H1 (cell line): ENCODE measurements around the gene ENTREP3. TPM values are rescaled to one million over a fixed set of nuclear protein-coding genes. Genes with fewer than 3 reads are reported as not detected.
A peak's percentile ranks its signal among the peaks of the same experiment; 100 is the strongest.

Experiments used
- CTCF ChIA-PET: fragments of 300-600 bp; sonication (Branson Sonifier 250); formaldehyde crosslinking; loops from one replicate; lab custom pipeline; 2021; ENCODE audit not compliant: partially characterized antibody; lab: Charles Lee
- POLR2A ChIA-PET: fragments of 300-600 bp; sonication (Branson Sonifier 250); formaldehyde crosslinking; loops from one replicate; lab custom pipeline; 2021; ENCODE audit warnings: inconsistent platforms; ENCODE audit not compliant: partially characterized antibody; lab: Charles Lee
- DNase-seq, 2 experiments: peaks; one replicate each; pipeline versions ENCODE4 v3.0.0 to v3.0.0-alpha.2; 2010 to 2022; ENCODE audit warnings: low spot score in 2 of 2, low read depth in 1 of 2, mixed read lengths in 1 of 2
- FAIRE-seq: peaks from 2 replicates; lab custom pipeline; 2011; peaks lifted over from hg19 to GRCh38; lab: Jason Lieb, UNC
- H2AFZ ChIP-seq: 2 replicates; pipeline ENCODE4 v1.8.1; 2012; ENCODE audit warnings: low read length, inconsistent platforms
- H2AK5ac ChIP-seq: 2 replicates; pipeline ENCODE4 v1.6.1; 2013; ENCODE audit warnings: low read depth, low read length
- H2BK120ac ChIP-seq: replicated peaks from 2 replicates; pipeline ENCODE3; 2013; ENCODE audit warnings: low read depth, low read length, inconsistent platforms
- H2BK12ac ChIP-seq: 2 replicates; pipeline ENCODE4 v1.6.1; 2013; ENCODE audit warnings: low read depth, low read length
- H2BK15ac ChIP-seq: 2 replicates; pipeline ENCODE4 v1.6.1; 2013; ENCODE audit warnings: low read length
- H2BK20ac ChIP-seq: 2 replicates; pipeline ENCODE4 v1.6.1; 2013; ENCODE audit warnings: low read length
- H2BK5ac ChIP-seq: 2 replicates; pipeline ENCODE4 v1.6.1; 2013; ENCODE audit warnings: low read depth, low read length
- H3K14ac ChIP-seq: 2 replicates; pipeline ENCODE4 v1.6.1; 2013; ENCODE audit warnings: inconsistent platforms; ENCODE audit not compliant: insufficient read length
- H3K18ac ChIP-seq: 2 replicates; pipeline ENCODE4 v1.6.1; 2013; ENCODE audit warnings: low read length; ENCODE audit errors: extremely low read depth
- H3K23ac ChIP-seq: 2 replicates; pipeline ENCODE4 v1.6.1; 2013; ENCODE audit warnings: inconsistent platforms; ENCODE audit not compliant: insufficient read length
- H3K23me2 ChIP-seq: 2 replicates; pipeline ENCODE4 v1.6.1; 2013; ENCODE audit warnings: low read depth, low read length
- H3K27ac ChIP-seq: 2 replicates; pipeline ENCODE4 v1.6.1; 2011; ENCODE audit warnings: low read depth, low read length, inconsistent platforms
- H3K27me3 ChIP-seq, 4 experiments: replicated peaks in 1 of 4; 1 replicate in 1 of 4; 2 replicates in 3 of 4; pipeline versions ENCODE4 v1.6.1 to v1.8.1; 2011 to 2013; ENCODE audit warnings: low read length in 3 of 4, mild to moderate bottlenecking in 3 of 4, inconsistent platforms in 2 of 4, mixed read lengths in 2 of 4, moderate library complexity in 1 of 4; ENCODE audit not compliant: control insufficient read depth in 3 of 4, insufficient read depth in 3 of 4; ENCODE audit errors: extremely low read depth in 1 of 4
- H3K36me3 ChIP-seq, 4 experiments: 2 replicates each; pipeline versions ENCODE4 v1.6.1 to v1.8.1; 2011 to 2013; ENCODE audit warnings: mild to moderate bottlenecking in 4 of 4, low read length in 3 of 4, moderate library complexity in 2 of 4, control low read depth in 1 of 4, inconsistent platforms in 1 of 4; ENCODE audit not compliant: insufficient read depth in 4 of 4, control insufficient read depth in 2 of 4
- H3K4ac ChIP-seq: replicated peaks from 2 replicates; pipeline ENCODE3; 2013; ENCODE audit warnings: low read length, low read depth, mixed read lengths, inconsistent platforms; ENCODE audit not compliant: insufficient read length
- H3K4me1 ChIP-seq, 4 experiments: replicated peaks in 1 of 4; 1 replicate in 1 of 4; 2 replicates in 3 of 4; pipeline versions ENCODE4 v1.6.1 to v1.8.1; 2011 to 2013; ENCODE audit warnings: low read length in 3 of 4, inconsistent platforms in 2 of 4, mixed read lengths in 1 of 4; ENCODE audit not compliant: insufficient read depth in 4 of 4, control insufficient read depth in 3 of 4
- H3K4me2 ChIP-seq, 2 experiments: 2 replicates each; pipeline versions ENCODE4 v1.6.1 to v1.8.1; 2011 to 2013; ENCODE audit warnings: low read depth in 2 of 2, low read length in 2 of 2, control low read depth in 1 of 2, inconsistent platforms in 1 of 2, mild to moderate bottlenecking in 1 of 2; ENCODE audit not compliant: insufficient read depth in 1 of 2
- H3K4me3 ChIP-seq, 4 experiments: fragments of 200-600, 300-600 bp in 1 of 4; sonication (generic), shearing (Covaris generic), sonication (Bioruptor Twin) in 1 of 4; 2 replicates each; pipeline versions ENCODE4 v1.5.1 to v1.8.1; 2011 to 2016; ENCODE audit warnings: low read length in 4 of 4, low read depth in 3 of 4, control low read depth in 2 of 4, inconsistent platforms in 2 of 4, mild to moderate bottlenecking in 2 of 4, mixed read lengths in 1 of 4, moderate library complexity in 1 of 4; ENCODE audit not compliant: insufficient read depth in 2 of 4; ENCODE audit errors: extremely low read depth in 1 of 4
- H3K56ac ChIP-seq: replicated peaks from 2 replicates; pipeline ENCODE3; 2013; ENCODE audit warnings: low read depth, mild to moderate bottlenecking, mixed read lengths, low read length, inconsistent platforms; ENCODE audit not compliant: insufficient read length
- H3K79me1 ChIP-seq: 2 replicates; pipeline ENCODE4 v1.6.1; 2013; ENCODE audit warnings: low read depth, low read length, control low read depth
- H3K79me2 ChIP-seq, 2 experiments: 2 replicates each; pipeline versions ENCODE4 v1.6.1 to v1.8.1; 2012 to 2013; ENCODE audit warnings: low read length in 2 of 2, mild to moderate bottlenecking in 2 of 2, inconsistent platforms in 1 of 2; ENCODE audit not compliant: insufficient read depth in 2 of 2, control insufficient read depth in 1 of 2
- H3K9ac ChIP-seq, 4 experiments: replicated peaks in 1 of 4; 1 replicate in 1 of 4; 2 replicates in 3 of 4; pipeline versions ENCODE4 v1.6.1 to v1.8.1; 2011 to 2013; ENCODE audit warnings: low read depth in 3 of 4, low read length in 3 of 4, control low read depth in 2 of 4, mild to moderate bottlenecking in 2 of 4, moderate library complexity in 2 of 4, inconsistent platforms in 1 of 4; ENCODE audit errors: extremely low read depth in 1 of 4
- H3K9me3 ChIP-seq, 2 experiments: 2 replicates each; pipeline versions ENCODE4 v1.6.1 to v1.8.1; 2012 to 2013; ENCODE audit warnings: mild to moderate bottlenecking in 2 of 2, moderate library complexity in 2 of 2, control low read depth in 1 of 2, inconsistent platforms in 1 of 2, low read depth in 1 of 2, low read length in 1 of 2, mixed read lengths in 1 of 2; ENCODE audit not compliant: insufficient read depth in 2 of 2
- H4K20me1 ChIP-seq, 2 experiments: replicated peaks in 1 of 2; 2 replicates each; pipeline versions ENCODE3 to v1.8.1; 2011 to 2013; ENCODE audit warnings: inconsistent platforms in 2 of 2, low read length in 2 of 2, mild to moderate bottlenecking in 1 of 2; ENCODE audit not compliant: insufficient read depth in 2 of 2, control insufficient read depth in 1 of 2
- H4K5ac ChIP-seq: 2 replicates; pipeline ENCODE4 v1.6.1; 2013; ENCODE audit warnings: low read length, low read depth, mixed read lengths, inconsistent platforms; ENCODE audit not compliant: insufficient read length
- H4K8ac ChIP-seq: 2 replicates; pipeline ENCODE4 v1.8.0; 2013; ENCODE audit warnings: mild to moderate bottlenecking, moderate library complexity, low read length, inconsistent platforms; ENCODE audit not compliant: insufficient read depth; ENCODE audit errors: extremely low read depth
- H4K91ac ChIP-seq: replicated peaks from 2 replicates; pipeline ENCODE3; 2013; ENCODE audit warnings: low read length, mixed read lengths, inconsistent platforms; ENCODE audit not compliant: insufficient read length
- RBBP5 ChIP-seq: IDR thresholded peaks from 2 replicates; pipeline ENCODE4 v1.7.1; 2012; ENCODE audit warnings: low read depth, mild to moderate bottlenecking, inconsistent platforms, low read length, moderate library complexity, borderline replicate concordance
- WGBS, 2 experiments: shearing (Covaris generic) in 1 of 2; methylation state at CpG; one replicate each; pipeline versions ENCODE4 v1.1.6 to v1.1.7; 2013 to 2015; ENCODE audit warnings: low lambda C conversion rate in 2 of 2, mixed read lengths in 2 of 2, inconsistent platforms in 1 of 2, low coverage in 1 of 2, missing lambda C conversion rate in 1 of 2; ENCODE audit not compliant: insufficient replicate concordance in 2 of 2, insufficient coverage in 1 of 2, insufficient read length in 1 of 2; ENCODE audit errors: extremely low coverage in 1 of 2, missing lambda C conversion rate in 1 of 2; 5-methylcytosine and 5-hydroxymethylcytosine counted together
- polyA plus RNA-seq, 7 experiments: library from polyadenylated mRNA; depleted of rRNA in 3 of 7; stranded (reverse) in 5 of 7; unstranded in 2 of 7; fragments of >200 nt in 5 of 7; fragments of 200-250 nt in 2 of 7; gene quantifications; 1 replicate in 5 of 7; 2 replicates in 1 of 7; 4 replicates in 1 of 7; pipeline versions ENCODE4 v1.2.1 to v1.2.3, GENCODE V29; 2011 to 2013; ENCODE audit warnings: missing spikeins in 2 of 7, mixed read lengths in 2 of 7
- total RNA-seq: library from RNA; stranded (reverse); fragmentation: NEBNext Ultra II Directional; extraction: Animal tissue kit (Norgen Biotek cat#: 25700); gene quantifications from 2 replicates; pipeline ENCODE4 v1.2.1, GENCODE V29; 2021

The ENTREP3 gene
- total and polyA plus RNA-seq, 2 of the 8 experiments (the other 6 are each of a cell fraction or from before 2014, with no cell fraction given): 22.8 to 52.2 TPM

DNA sequence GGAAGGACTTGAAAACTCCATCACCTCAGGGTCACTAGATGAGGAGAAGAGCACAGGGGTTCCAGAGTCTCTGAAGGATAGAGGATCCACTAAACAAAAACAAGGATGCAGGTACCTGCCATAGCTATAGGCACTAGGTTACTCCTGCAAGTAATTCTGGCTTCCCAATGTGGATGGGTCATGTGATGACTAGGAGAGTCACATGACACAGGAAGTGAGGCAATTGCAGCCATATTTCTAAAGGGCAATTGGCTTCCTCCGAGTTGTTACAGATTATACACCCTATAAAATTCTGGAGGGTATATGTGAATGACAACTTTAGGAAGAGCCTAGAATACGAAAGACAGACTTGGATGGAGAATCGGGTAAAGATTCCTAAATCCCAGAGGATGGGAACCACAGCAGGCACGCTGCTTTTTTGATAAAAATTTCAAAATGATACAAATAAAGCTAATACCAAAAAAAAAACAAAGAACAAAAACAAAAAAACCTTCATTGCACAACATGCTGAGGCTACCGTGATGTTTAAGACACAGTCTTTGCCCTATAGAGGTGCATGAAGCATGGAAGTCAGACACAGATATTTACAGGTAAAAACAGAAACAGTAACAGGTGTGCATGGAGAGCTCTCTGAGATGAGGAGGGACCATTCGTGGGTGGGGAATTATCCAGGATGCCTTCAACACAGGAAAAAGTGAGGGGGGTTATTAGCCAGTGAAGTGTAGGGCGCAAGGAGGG, 36.3 kb downstream of the ENTREP3 start:
- Histone ChIP-seq H2BK20ac (no peak overlapping the region), H2BK120ac (no peak overlapping the region), H4K91ac (no peak overlapping the region), H3K9ac (no peak overlapping the region; a peak in 1 of 7 replicates), H3K18ac (peak overlapping the region; percentile 28), H3K4me3 (peak overlapping the region in 2 of 4 experiments; percentile 20 to 21; a peak in 2 of 8 replicates), H3K4me2 (peak overlapping the region; percentile 38 to 71), H2BK5ac (0 out of 2 replicates have a peak overlapping the region, but pooled peaks have one; percentile 19), H3K23ac (no peak overlapping the region), H2AFZ (peak overlapping the region; percentile 77; the same call in 1 of the 2 replicates), H4K8ac (peak overlapping the region; percentile 90; the same call in 1 of the 2 replicates), H3K9me3 (no peaks in the 10 kb centered on the region), H2AK5ac (no peak overlapping the region), H3K14ac (no peak overlapping the region), H4K5ac (no peak overlapping the region), H3K27ac (no peak overlapping the region), H4K20me1 (no peaks in the 10 kb centered on the region), H3K4ac (no peak overlapping the region), H3K56ac (no peak overlapping the region), H3K23me2 (no peaks in the 10 kb centered on the region), H3K36me3 (0 out of 8 replicates have a peak, but pooled peaks cover 0 to 2% (median 0%) of the 10 kb centered on the region in 4 experiments), H3K79me2 (no peaks in the 10 kb centered on the region), H2BK12ac (no peak overlapping the region), H2BK15ac (no peak overlapping the region), H3K27me3 (no peaks in the 10 kb centered on the region), H3K79me1 (no peaks in the 10 kb centered on the region; the same call in 1 of the 2 replicates), H3K4me1 (peaks cover 0 to 7% (median 0%) of the 10 kb centered on the region in 4 experiments; a peak in 1 of 7 replicates)
- FAIRE-seq (peak; percentile 62), DNase-seq (peak in 1 of 2 experiments; percentile 69)
- ChIA-PET POLR2A (interaction anchor here (0.9 to 11.9 kb wide), 10 partner anchors 8 to 54 kb away, joined by 3 to 235 read pairs (median 6); partner anchors contain the start of genes CLK2, KRTCAP2, MTX1 and SCAMP3), CTCF (interaction anchor here (0.6 to 2.5 kb wide), 10 partner anchors 10 to 134 kb away, joined by 3 to 16 read pairs (median 4); partner anchors contain the start of genes MTX1 and THBS3)
- 56% methylated on average over 7 of the region's 7 CpGs; no CpG with 5 or more reads in 1 of the 2 experiments for WGBS, 2 experiments
- TF ChIP-seq RBBP5: no peak
